ENCODE measurements around the gene TNXB.
"Not testable (repeated sequence)": the region's sequence is repeated elsewhere in the genome, so short reads cannot be mapped to it uniquely, and the experiment has no call there.

The TNXB gene

GRCh38 chr6:32144238-32144637, 35.1 kb upstream of the TNXB start:
- not testable (repeated sequence) for H3K4me3 ChIP-seq (ENCODE audit: low read length); DNase-seq (ENCODE audit: low read depth, low spot score)

- H3K4me3 ChIP-seq (ENCODE audit: low read length), result no peak overlapping the region
Observed at GRCh38 chr6:32140420-32141046, 31.4 kb upstream of the TNXB start.

GRCh38 chr6:32139590-32139989, 30.5 kb upstream of the TNXB start:
- DNase-seq (ENCODE audit: low read depth, low spot score), result no peak
- no peak overlapping the region for H3K4me3 ChIP-seq (ENCODE audit: low read length)

More at GRCh38 chr6:32140420-32141046, 31.4 kb upstream of the TNXB start:
- no peak for DNase-seq (ENCODE audit: low read depth, low spot score)

- no peak for DNase-seq (ENCODE audit: low read depth, low spot score)
- no peak overlapping the region for H3K4me3 ChIP-seq (ENCODE audit: low read length)
Observed at GRCh38 chr6:32137454-32137853, 28.3 kb upstream of the TNXB start.

- H3K4me3 ChIP-seq (ENCODE audit: low read length), result no peak overlapping the region
- no peak for DNase-seq (ENCODE audit: low read depth, low spot score)
Observed at GRCh38 chr6:32133786-32134185, 24.6 kb upstream of the TNXB start.

GRCh38 chr6:32132110-32132509, 23.0 kb upstream of the TNXB start:
- no peak for DNase-seq (ENCODE audit: low read depth, low spot score)
- no peak overlapping the region for H3K4me3 ChIP-seq (ENCODE audit: low read length)

GRCh38 chr6:32131439-32131948, 22.4 kb upstream of the TNXB start:
- no peak for DNase-seq (ENCODE audit: low read depth, low spot score)

GRCh38 chr6:32129297-32130088, 20.4 kb upstream of the TNXB start:
- H3K4me3 ChIP-seq (ENCODE audit: low read length), result peak overlapping the region; percentile 84
- no peak for DNase-seq (ENCODE audit: low read depth, low spot score)

More at GRCh38 chr6:32131439-32131948, 22.4 kb upstream of the TNXB start:
- no peak overlapping the region for H3K4me3 ChIP-seq (ENCODE audit: low read length)

- peak overlapping the region; percentile 84 for H3K4me3 ChIP-seq (ENCODE audit: low read length)
- no peak for DNase-seq (ENCODE audit: low read depth, low spot score)
Observed at GRCh38 chr6:32128751-32129296, 19.7 kb upstream of the TNXB start.

- H3K4me3 ChIP-seq (ENCODE audit: low read length), result peak within 1 kb of the TSS; percentile 100
- DNase-seq (ENCODE audit: low read depth, low spot score), result peak; percentile 100
Observed at GRCh38 chr6:32127717-32128592, 18.8 kb upstream of the TNXB start, which contains the start of gene ATF6B. ATF6B (minus strand) TSS chr6:32128246; CDS start chr6:32128207, 39 bp downstream.

- DNase-seq (ENCODE audit: low read depth, low spot score), result no peak
- H3K4me3 ChIP-seq (ENCODE audit: low read length), result peak overlapping the region; percentile 100
Observed at GRCh38 chr6:32127409-32127716, 18.2 kb upstream of the TNXB start.

GRCh38 chr6:32126880-32127279, 17.7 kb upstream of the TNXB start:
- no peak for DNase-seq (ENCODE audit: low read depth, low spot score)
- peak overlapping the region; percentile 100 for H3K4me3 ChIP-seq (ENCODE audit: low read length)

- H3K4me3 ChIP-seq (ENCODE audit: low read length), result no peak overlapping the region
- DNase-seq (ENCODE audit: low read depth, low spot score), result no peak
Observed at GRCh38 chr6:32123681-32124080, 14.5 kb upstream of the TNXB start.

- no peak for DNase-seq (ENCODE audit: low read depth, low spot score)
- no peak overlapping the region for H3K4me3 ChIP-seq (ENCODE audit: low read length)
Observed at GRCh38 chr6:32120573-32121059, 11.5 kb upstream of the TNXB start.

GRCh38 chr6:32118782-32119628, 9.9 kb upstream of the TNXB start:
- peak; percentile 36 for DNase-seq (ENCODE audit: low read depth, low spot score)
- no peak overlapping the region for H3K4me3 ChIP-seq (ENCODE audit: low read length)

GRCh38 chr6:32117461-32117860, 8.3 kb upstream of the TNXB start:
- no peak for DNase-seq (ENCODE audit: low read depth, low spot score)
- H3K4me3 ChIP-seq (ENCODE audit: low read length), result no peak overlapping the region

- DNase-seq (ENCODE audit: low read depth, low spot score), result no peak
- H3K4me3 ChIP-seq (ENCODE audit: low read length), result no peak overlapping the region
Observed at GRCh38 chr6:32116674-32117073, 7.5 kb upstream of the TNXB start.

- no peak for DNase-seq (ENCODE audit: low read depth, low spot score)
- no peak overlapping the region for H3K4me3 ChIP-seq (ENCODE audit: low read length)
Observed at GRCh38 chr6:32115623-32116022, 6.5 kb upstream of the TNXB start.

Measured in Jurkat, Clone E6-1 (cell line).